SK-N-SH (cell line): ENCODE data around the gene CAPN5. TPM values are rescaled to one million over a fixed set of nuclear protein-coding genes. Genes with fewer than 3 reads are reported as not detected.
A peak's percentile ranks its signal among the peaks of the same experiment; 100 is the strongest.

Source experiments
- CTCF ChIA-PET: fragments of 300-600, 350-600 bp; formaldehyde crosslinking; extraction: SDS; loops from one replicate; lab custom pipeline; 2021; lab: Yijun Ruan, JAX
- POLR2A ChIA-PET: fragments of 350-600 bp; sonication (Branson Sonifier 250); formaldehyde crosslinking; extraction: SDS; loops from one replicate; lab custom pipeline; 2020; ENCODE audit warnings: antibody characterized with exemption, inconsistent platforms; lab: Yijun Ruan, JAX
- DNase-seq: peaks from one replicate; pipeline ENCODE4 v3.0.0; 2012
- H2AFZ ChIP-seq: fragments of 200-600 bp; sonication (generic); 2 replicates; pipeline ENCODE4 v1.8.1; 2016; ENCODE audit warnings: antibody characterized with exemption, mild to moderate bottlenecking, low read depth
- H3F3A ChIP-seq: fragments of 200-600 bp; sonication (generic); replicated peaks from 2 replicates; pipeline ENCODE3; 2016; ENCODE audit warnings: antibody characterized with exemption, mild to moderate bottlenecking; ENCODE audit not compliant: insufficient read depth
- H3K27ac ChIP-seq, 2 experiments: fragments of 200-500 bp in 1 of 2; fragments of 200-600 bp in 1 of 2; sonication (Bioruptor generic) in 1 of 2; sonication (generic), shearing (Covaris generic) in 1 of 2; 2 replicates each; pipeline versions ENCODE4 v1.5.1 to v1.6.1; 2014 to 2016; ENCODE audit warnings: low read depth in 2 of 2, inconsistent platforms in 1 of 2, low read length in 1 of 2, mild to moderate bottlenecking in 1 of 2, mixed read lengths in 1 of 2
- H3K27me3 ChIP-seq: fragments of 200-600 bp; sonication (generic), shearing (Covaris generic); 2 replicates; pipeline ENCODE4 v1.6.1; 2016; ENCODE audit warnings: mixed run types; ENCODE audit not compliant: insufficient read depth
- H3K36me3 ChIP-seq, 2 experiments: fragments of 200-500 bp in 1 of 2; fragments of 200-600 bp in 1 of 2; sonication (Bioruptor generic) in 1 of 2; sonication (generic) in 1 of 2; replicated peaks in 1 of 2; 2 replicates each; pipeline versions ENCODE3 to v1.5.1; 2014 to 2016; ENCODE audit warnings: low read length in 1 of 2, mild to moderate bottlenecking in 1 of 2; ENCODE audit not compliant: insufficient read depth in 2 of 2, control insufficient read depth in 1 of 2
- H3K4me1 ChIP-seq, 2 experiments: fragments of 200-500 bp in 1 of 2; fragments of 200-600 bp in 1 of 2; sonication (Bioruptor generic) in 1 of 2; sonication (generic), shearing (Covaris generic) in 1 of 2; 2 replicates each; pipeline versions ENCODE4 v1.5.1 to v1.6.1; 2014 to 2016; ENCODE audit warnings: low read depth in 1 of 2, low read length in 1 of 2, mixed run types in 1 of 2; ENCODE audit not compliant: insufficient read depth in 2 of 2, control insufficient read depth in 1 of 2
- H3K4me2 ChIP-seq: fragments of 200-600 bp; sonication (generic), shearing (Covaris generic); 2 replicates; pipeline ENCODE4 v1.6.1; 2017; ENCODE audit warnings: mixed run types
- H3K4me3 ChIP-seq, 2 experiments: fragments of 200-500 bp in 1 of 2; fragments of 200-600 bp in 1 of 2; sonication (Bioruptor generic) in 1 of 2; sonication (generic), shearing (Covaris generic) in 1 of 2; 2 replicates each; pipeline versions ENCODE4 v1.5.1 to v1.8.1; 2014 to 2016; ENCODE audit warnings: low read depth in 2 of 2, inconsistent platforms in 1 of 2, low read length in 1 of 2, mild to moderate bottlenecking in 1 of 2, mixed read lengths in 1 of 2, moderate library complexity in 1 of 2
- H3K79me2 ChIP-seq: fragments of 200-600 bp; sonication (generic); 2 replicates; pipeline ENCODE4 v1.8.1; 2017; ENCODE audit warnings: mild to moderate bottlenecking; ENCODE audit not compliant: insufficient read depth
- H3K9ac ChIP-seq: fragments of 200-600 bp; sonication (generic); 2 replicates; pipeline ENCODE4 v1.6.1; 2017; ENCODE audit warnings: mixed run types
- H3K9me2 ChIP-seq: fragments of 200-600 bp; sonication (generic); 2 replicates; pipeline ENCODE4 v1.6.1; 2017; ENCODE audit warnings: mixed run types
- H3K9me3 ChIP-seq: fragments of 200-600 bp; sonication (generic); 2 replicates; pipeline ENCODE4 v1.6.1; 2017; ENCODE audit warnings: mixed run types, mild to moderate bottlenecking, moderate library complexity
- H4K20me1 ChIP-seq: fragments of 200-600 bp; sonication (generic); 2 replicates; pipeline ENCODE4 v1.6.1; 2017; ENCODE audit warnings: mild to moderate bottlenecking, mixed run types; ENCODE audit not compliant: insufficient read depth
- EZH2phosphoT487 ChIP-seq: fragments of 200-600 bp; sonication (generic); IDR thresholded peaks from 2 replicates; pipeline ENCODE4 v1.6.1; 2017; ENCODE audit warnings: low read depth, mixed run types, mild to moderate bottlenecking, antibody characterized with exemption, moderate library complexity, borderline replicate concordance
- FOSL2 ChIP-seq: IDR thresholded peaks from 2 replicates; pipeline ENCODE4 v1.4.0; 2012; ENCODE audit warnings: low read depth, mild to moderate bottlenecking, moderate library complexity, borderline replicate concordance
- GATA2 ChIP-seq: sonication (generic); formaldehyde crosslinking; IDR thresholded peaks from 2 replicates; pipeline ENCODE4 v1.5.0; 2020; ENCODE audit warnings: mild to moderate bottlenecking, missing genetic modification reagents
- MEF2A ChIP-seq: IDR thresholded peaks from 2 replicates; pipeline ENCODE4 v1.4.0; 2012; ENCODE audit warnings: low read depth, borderline replicate concordance
- MXI1 ChIP-seq: IDR thresholded peaks from 2 replicates; pipeline ENCODE4 v1.6.1; 2012; ENCODE audit warnings: mild to moderate bottlenecking, low read depth, low read length, improper control_type of control experiment
- NFIC ChIP-seq: IDR thresholded peaks from 2 replicates; pipeline ENCODE4 v1.4.0; 2012; ENCODE audit warnings: borderline replicate concordance
- NRF1 ChIP-seq: IDR thresholded peaks from 2 replicates; pipeline ENCODE4 v1.6.1; 2012; ENCODE audit warnings: low read depth, mild to moderate bottlenecking, low read length
- RXRA ChIP-seq: IDR thresholded peaks from 2 replicates; pipeline ENCODE4 v1.4.0; 2012; ENCODE audit warnings: low read depth, mild to moderate bottlenecking, borderline replicate concordance
- SIN3A ChIP-seq: IDR thresholded peaks from 2 replicates; pipeline ENCODE4 v1.6.1; 2012; ENCODE audit warnings: low read depth, mild to moderate bottlenecking, low read length, moderate library complexity, borderline replicate concordance
- TCF12 ChIP-seq: IDR thresholded peaks from 2 replicates; pipeline ENCODE4 v1.4.0; 2012
- TEAD4 ChIP-seq: IDR thresholded peaks from 2 replicates; pipeline ENCODE4 v1.4.0; 2012; ENCODE audit warnings: mild to moderate bottlenecking, borderline replicate concordance; ENCODE audit not compliant: insufficient read depth
- WGBS: methylation state at CpG from one replicate; pipeline ENCODE4 v1.1.6; 2017; ENCODE audit warnings: low lambda C conversion rate; 5-methylcytosine and 5-hydroxymethylcytosine counted together
- polyA plus RNA-seq, 3 experiments: library from polyadenylated mRNA; depleted of rRNA; stranded (reverse); fragments of >200 nt; gene quantifications; 2 replicates each; pipeline ENCODE4 v1.2.3, GENCODE V29; 2012
- TF ChIP-seq, protein P1 (sequence below): fragments of 200-600 bp; sonication (generic); IDR thresholded peaks from 2 replicates; pipeline ENCODE4 v1.6.1; 2017; ENCODE audit warnings: antibody characterized with exemption, mild to moderate bottlenecking, moderate library complexity
- TF ChIP-seq, protein P2 (sequence below): fragments of 150-350 bp; IDR thresholded peaks from 2 replicates; pipeline ENCODE4 v1.6.1; 2017; ENCODE audit warnings: antibody characterized with exemption, low read length, low read depth, borderline replicate concordance
- TF ChIP-seq, protein P3 (sequence below): fragments of 150-350 bp; IDR thresholded peaks from 2 replicates; pipeline ENCODE4 v1.6.1; 2016; ENCODE audit warnings: mild to moderate bottlenecking, low read depth, low read length
- TF ChIP-seq, protein P4 (sequence below): IDR thresholded peaks from 2 replicates; pipeline ENCODE4 v1.6.1; 2012; ENCODE audit warnings: mild to moderate bottlenecking, low read depth, low read length, moderate library complexity
- TF ChIP-seq, protein P5 (sequence below): IDR thresholded peaks from 2 replicates; pipeline ENCODE4; 2012
- TF ChIP-seq, protein P6 (sequence below): IDR thresholded peaks from 2 replicates; pipeline ENCODE4 v1.4.0; 2012; ENCODE audit warnings: low read depth
- TF ChIP-seq, protein P7 (sequence below): IDR thresholded peaks from 2 replicates; pipeline ENCODE4 v1.4.0; 2012; ENCODE audit warnings: low read depth, borderline replicate concordance

CAPN5 gene
- polyA plus RNA-seq, 1 of the 3 experiments (the other 2 are of a cell fraction): 33.1 TPM

DNA sequence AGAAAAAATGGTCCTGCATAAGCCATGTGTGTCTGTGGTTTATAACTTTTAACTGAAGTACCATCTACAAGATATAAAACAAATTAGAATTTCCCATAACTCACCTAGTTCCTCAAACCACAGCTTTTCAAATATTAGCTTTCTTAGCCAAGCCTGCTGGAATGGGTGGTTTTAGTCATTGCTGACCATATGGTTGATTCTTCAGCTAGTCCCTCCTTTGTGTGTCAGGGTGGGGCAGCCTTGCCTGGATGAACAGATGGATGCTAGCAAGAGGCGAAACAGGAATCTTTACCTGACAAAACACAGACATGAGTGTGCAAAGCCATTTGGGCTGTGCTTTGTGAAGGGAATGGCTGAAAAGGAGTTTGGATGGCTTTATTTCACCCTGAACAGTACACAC lies 39.5 kb upstream of the CAPN5 start:
- no peak for DNase-seq
- Histone ChIP-seq H3K36me3 (peaks cover 0 to 2% of the 10 kb centered on the region in 2 experiments), H3F3A (peaks cover 3% of the 10 kb centered on the region), H3K9me2 (no peaks in the 10 kb centered on the region), H3K27me3 (no peaks in the 10 kb centered on the region), H4K20me1 (no peaks in the 10 kb centered on the region), H3K9ac (no peak overlapping the region), H2AFZ (no peak overlapping the region), H3K79me2 (no peaks in the 10 kb centered on the region), H3K4me2 (no peak overlapping the region), H3K9me3 (no peaks in the 10 kb centered on the region), H3K27ac (no peak overlapping the region), H3K4me1 (no peaks in the 10 kb centered on the region), H3K4me3 (no peak overlapping the region)
- TF ChIP-seq, protein P1, sequence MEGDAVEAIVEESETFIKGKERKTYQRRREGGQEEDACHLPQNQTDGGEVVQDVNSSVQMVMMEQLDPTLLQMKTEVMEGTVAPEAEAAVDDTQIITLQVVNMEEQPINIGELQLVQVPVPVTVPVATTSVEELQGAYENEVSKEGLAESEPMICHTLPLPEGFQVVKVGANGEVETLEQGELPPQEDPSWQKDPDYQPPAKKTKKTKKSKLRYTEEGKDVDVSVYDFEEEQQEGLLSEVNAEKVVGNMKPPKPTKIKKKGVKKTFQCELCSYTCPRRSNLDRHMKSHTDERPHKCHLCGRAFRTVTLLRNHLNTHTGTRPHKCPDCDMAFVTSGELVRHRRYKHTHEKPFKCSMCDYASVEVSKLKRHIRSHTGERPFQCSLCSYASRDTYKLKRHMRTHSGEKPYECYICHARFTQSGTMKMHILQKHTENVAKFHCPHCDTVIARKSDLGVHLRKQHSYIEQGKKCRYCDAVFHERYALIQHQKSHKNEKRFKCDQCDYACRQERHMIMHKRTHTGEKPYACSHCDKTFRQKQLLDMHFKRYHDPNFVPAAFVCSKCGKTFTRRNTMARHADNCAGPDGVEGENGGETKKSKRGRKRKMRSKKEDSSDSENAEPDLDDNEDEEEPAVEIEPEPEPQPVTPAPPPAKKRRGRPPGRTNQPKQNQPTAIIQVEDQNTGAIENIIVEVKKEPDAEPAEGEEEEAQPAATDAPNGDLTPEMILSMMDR: no peak
- TF ChIP-seq SIN3A: no peak
- peak; percentile 22; the same call in 1 of the 2 replicates for TF ChIP-seq TCF12
- TF ChIP-seq MXI1: no peak
- TF ChIP-seq, protein P2, sequence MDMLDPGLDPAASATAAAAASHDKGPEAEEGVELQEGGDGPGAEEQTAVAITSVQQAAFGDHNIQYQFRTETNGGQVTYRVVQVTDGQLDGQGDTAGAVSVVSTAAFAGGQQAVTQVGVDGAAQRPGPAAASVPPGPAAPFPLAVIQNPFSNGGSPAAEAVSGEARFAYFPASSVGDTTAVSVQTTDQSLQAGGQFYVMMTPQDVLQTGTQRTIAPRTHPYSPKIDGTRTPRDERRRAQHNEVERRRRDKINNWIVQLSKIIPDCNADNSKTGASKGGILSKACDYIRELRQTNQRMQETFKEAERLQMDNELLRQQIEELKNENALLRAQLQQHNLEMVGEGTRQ: no peak
- WGBS: 100% methylated on average over 1 of the region's 1 CpG
- ChIA-PET CTCF (interaction anchor here (2.0 to 9.6 kb wide), 3 partner anchors 13 to 107 kb away, joined by 10 to 53 read pairs (median 19); no protein-coding TSS in a partner anchor), POLR2A (no interaction called here)

DNA sequence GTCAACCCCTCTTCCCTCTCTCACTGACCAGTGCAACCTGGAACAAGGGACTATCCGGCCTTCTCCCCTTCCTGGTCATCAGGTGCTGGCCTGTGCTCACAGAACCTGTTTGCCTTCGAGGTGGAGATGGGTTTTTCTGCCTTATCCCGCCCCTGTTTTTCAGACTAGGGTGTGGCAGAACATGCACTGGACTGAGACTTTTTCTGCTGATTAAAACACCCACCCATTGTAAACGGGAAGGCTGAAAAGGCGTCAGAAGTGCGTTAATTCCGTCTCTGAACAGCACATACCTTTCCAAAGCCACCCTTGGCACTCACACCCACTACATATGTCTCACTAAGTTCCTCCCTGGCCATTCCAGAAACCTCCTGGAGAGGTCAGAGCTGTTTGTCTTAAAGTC lies 36.9 kb upstream of the CAPN5 start:
- Histone ChIP-seq H3K36me3 (no peaks in the 10 kb centered on the region), H3K9me2 (no peaks in the 10 kb centered on the region), H3F3A (peaks cover 3% of the 10 kb centered on the region), H3K4me3 (no peak overlapping the region), H3K4me1 (no peaks in the 10 kb centered on the region), H3K27ac (no peak overlapping the region), H3K27me3 (no peaks in the 10 kb centered on the region), H3K79me2 (no peaks in the 10 kb centered on the region), H3K9ac (no peak overlapping the region), H2AFZ (no peak overlapping the region), H4K20me1 (no peaks in the 10 kb centered on the region), H3K9me3 (no peaks in the 10 kb centered on the region), H3K4me2 (no peak overlapping the region)
- ChIA-PET POLR2A (no interaction called here), CTCF (interaction anchor here (0.6 to 9.6 kb wide), 6 partner anchors 10 to 526 kb away, joined by 3 to 53 read pairs (median 4); no protein-coding TSS in a partner anchor)
- DNase-seq: no peak
- 78% methylated on average over 7 of the region's 7 CpGs for WGBS
- TF ChIP-seq NFIC (no peak), TEAD4 (no peak), RXRA (no peak), NRF1 (no peak), MEF2A (no peak), EZH2phosphoT487 (no peak), FOSL2 (no peak), GATA2 (CRISPR knock-in tag) (no peak), MXI1 (no peak)
- TF ChIP-seq, protein P3, sequence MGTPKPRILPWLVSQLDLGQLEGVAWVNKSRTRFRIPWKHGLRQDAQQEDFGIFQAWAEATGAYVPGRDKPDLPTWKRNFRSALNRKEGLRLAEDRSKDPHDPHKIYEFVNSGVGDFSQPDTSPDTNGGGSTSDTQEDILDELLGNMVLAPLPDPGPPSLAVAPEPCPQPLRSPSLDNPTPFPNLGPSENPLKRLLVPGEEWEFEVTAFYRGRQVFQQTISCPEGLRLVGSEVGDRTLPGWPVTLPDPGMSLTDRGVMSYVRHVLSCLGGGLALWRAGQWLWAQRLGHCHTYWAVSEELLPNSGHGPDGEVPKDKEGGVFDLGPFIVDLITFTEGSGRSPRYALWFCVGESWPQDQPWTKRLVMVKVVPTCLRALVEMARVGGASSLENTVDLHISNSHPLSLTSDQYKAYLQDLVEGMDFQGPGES: no peak
- TF ChIP-seq, protein P4, sequence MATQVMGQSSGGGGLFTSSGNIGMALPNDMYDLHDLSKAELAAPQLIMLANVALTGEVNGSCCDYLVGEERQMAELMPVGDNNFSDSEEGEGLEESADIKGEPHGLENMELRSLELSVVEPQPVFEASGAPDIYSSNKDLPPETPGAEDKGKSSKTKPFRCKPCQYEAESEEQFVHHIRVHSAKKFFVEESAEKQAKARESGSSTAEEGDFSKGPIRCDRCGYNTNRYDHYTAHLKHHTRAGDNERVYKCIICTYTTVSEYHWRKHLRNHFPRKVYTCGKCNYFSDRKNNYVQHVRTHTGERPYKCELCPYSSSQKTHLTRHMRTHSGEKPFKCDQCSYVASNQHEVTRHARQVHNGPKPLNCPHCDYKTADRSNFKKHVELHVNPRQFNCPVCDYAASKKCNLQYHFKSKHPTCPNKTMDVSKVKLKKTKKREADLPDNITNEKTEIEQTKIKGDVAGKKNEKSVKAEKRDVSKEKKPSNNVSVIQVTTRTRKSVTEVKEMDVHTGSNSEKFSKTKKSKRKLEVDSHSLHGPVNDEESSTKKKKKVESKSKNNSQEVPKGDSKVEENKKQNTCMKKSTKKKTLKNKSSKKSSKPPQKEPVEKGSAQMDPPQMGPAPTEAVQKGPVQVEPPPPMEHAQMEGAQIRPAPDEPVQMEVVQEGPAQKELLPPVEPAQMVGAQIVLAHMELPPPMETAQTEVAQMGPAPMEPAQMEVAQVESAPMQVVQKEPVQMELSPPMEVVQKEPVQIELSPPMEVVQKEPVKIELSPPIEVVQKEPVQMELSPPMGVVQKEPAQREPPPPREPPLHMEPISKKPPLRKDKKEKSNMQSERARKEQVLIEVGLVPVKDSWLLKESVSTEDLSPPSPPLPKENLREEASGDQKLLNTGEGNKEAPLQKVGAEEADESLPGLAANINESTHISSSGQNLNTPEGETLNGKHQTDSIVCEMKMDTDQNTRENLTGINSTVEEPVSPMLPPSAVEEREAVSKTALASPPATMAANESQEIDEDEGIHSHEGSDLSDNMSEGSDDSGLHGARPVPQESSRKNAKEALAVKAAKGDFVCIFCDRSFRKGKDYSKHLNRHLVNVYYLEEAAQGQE: no peak
- TF ChIP-seq, protein P5, sequence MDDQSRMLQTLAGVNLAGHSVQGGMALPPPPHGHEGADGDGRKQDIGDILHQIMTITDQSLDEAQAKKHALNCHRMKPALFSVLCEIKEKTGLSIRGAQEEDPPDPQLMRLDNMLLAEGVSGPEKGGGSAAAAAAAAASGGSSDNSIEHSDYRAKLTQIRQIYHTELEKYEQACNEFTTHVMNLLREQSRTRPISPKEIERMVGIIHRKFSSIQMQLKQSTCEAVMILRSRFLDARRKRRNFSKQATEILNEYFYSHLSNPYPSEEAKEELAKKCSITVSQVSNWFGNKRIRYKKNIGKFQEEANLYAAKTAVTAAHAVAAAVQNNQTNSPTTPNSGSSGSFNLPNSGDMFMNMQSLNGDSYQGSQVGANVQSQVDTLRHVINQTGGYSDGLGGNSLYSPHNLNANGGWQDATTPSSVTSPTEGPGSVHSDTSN: no peak
- TF ChIP-seq, protein P6, sequence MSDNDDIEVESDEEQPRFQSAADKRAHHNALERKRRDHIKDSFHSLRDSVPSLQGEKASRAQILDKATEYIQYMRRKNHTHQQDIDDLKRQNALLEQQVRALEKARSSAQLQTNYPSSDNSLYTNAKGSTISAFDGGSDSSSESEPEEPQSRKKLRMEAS: no peak
- TF ChIP-seq, protein P7, sequence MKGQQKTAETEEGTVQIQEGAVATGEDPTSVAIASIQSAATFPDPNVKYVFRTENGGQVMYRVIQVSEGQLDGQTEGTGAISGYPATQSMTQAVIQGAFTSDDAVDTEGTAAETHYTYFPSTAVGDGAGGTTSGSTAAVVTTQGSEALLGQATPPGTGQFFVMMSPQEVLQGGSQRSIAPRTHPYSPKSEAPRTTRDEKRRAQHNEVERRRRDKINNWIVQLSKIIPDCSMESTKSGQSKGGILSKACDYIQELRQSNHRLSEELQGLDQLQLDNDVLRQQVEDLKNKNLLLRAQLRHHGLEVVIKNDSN: no peak
